ENCODE measurements around the gene CAPZA1. TPM values are rescaled to one million over a fixed set of nuclear protein-coding genes. Genes with fewer than 3 reads are reported as not detected.
A peak's percentile ranks its signal among the peaks of the same experiment; 100 is the strongest.

CAPZA1 gene
- total and polyA plus RNA-seq, 4 donors, result 28.6 to 74.8 (median 48.9) TPM

DNA sequence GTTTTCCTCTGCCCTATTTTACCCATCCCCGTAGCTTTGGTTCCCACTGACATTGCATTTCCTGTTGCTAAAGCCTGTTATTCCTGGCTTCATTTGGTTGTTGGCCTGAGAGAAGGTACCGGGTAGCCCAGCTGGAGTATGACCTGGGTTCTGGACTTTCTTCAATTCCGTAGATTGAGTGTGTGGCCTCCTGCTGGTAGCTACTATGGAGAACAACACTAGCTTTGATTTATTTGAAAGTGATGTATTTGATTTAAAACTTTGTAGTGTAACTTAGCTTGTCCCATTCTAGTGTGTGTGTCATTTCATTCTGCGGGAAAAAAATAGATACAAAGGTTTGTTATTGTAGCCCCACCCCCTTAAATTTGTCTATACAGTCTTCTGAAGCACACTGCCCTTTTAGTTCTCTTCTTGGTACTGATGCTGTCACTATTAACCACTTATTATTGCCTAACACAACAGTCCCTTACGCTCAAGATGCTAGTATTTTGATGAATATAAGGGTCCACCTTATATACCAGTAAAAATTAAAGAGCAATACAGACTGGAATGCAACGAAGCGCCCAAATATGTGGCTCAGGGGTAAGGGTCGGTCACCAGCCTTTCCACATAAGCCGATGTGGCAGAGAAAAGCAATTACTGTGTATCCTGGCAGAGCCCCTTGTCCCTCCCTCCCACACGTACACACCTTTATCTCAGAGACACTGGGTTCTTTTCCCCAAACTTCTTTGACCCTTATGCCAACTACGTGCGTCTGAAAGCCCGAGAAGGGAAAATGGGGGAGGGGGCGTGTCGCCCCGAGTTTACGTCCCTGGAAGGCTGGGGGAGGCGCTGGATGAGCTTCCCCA lies 54.2 kb downstream of the CAPZA1 start:
- peak overlapping the region; percentile 89 to 96 for H3K27ac ChIP-seq (ENCODE audit: low read depth in 1 of 2, low read length in 2 of 2)
- H3K36me3 ChIP-seq (ENCODE audit: control insufficient read depth in 4 of 4, insufficient read depth in 3 of 4, low read depth in 1 of 4, low read length in 3 of 4), result peaks cover 3 to 19% (median 15%) of the 10 kb centered on the region in 4 donors
- TF ChIP-seq EGR1 (IDR thresholded peaks at IDR 0.05; ENCODE audit: low read depth in 2 of 2) (no peak), RAD21 (IDR thresholded peaks at IDR 0.05) (peak; percentile 62 to 77), JUND (IDR thresholded peaks at IDR 0.05) (peak in 1 of 2 donors; percentile 6), FOXA2 (IDR thresholded peaks at IDR 0.05) (no peak), MAX (IDR thresholded peaks at IDR 0.05) (no peak), FOXA1 (IDR thresholded peaks at IDR 0.05) (no peak), SP1 (IDR thresholded peaks at IDR 0.05) (peak; percentile 23), TAF1 (conservative IDR thresholded peaks at IDR 0.05) (no peak), RXRA (IDR thresholded peaks at IDR 0.05) (peak in 1 of 2 donors; percentile 38), YY1 (IDR thresholded peaks at IDR 0.05) (no peak), ZBTB33 (IDR thresholded peaks at IDR 0.05) (no peak), HNF4A (conservative IDR thresholded peaks at IDR 0.05) (peak; percentile 63 to 84), HNF4G (IDR thresholded peaks at IDR 0.05) (peak; percentile 31)
- TF ChIP-seq, protein P1, sequence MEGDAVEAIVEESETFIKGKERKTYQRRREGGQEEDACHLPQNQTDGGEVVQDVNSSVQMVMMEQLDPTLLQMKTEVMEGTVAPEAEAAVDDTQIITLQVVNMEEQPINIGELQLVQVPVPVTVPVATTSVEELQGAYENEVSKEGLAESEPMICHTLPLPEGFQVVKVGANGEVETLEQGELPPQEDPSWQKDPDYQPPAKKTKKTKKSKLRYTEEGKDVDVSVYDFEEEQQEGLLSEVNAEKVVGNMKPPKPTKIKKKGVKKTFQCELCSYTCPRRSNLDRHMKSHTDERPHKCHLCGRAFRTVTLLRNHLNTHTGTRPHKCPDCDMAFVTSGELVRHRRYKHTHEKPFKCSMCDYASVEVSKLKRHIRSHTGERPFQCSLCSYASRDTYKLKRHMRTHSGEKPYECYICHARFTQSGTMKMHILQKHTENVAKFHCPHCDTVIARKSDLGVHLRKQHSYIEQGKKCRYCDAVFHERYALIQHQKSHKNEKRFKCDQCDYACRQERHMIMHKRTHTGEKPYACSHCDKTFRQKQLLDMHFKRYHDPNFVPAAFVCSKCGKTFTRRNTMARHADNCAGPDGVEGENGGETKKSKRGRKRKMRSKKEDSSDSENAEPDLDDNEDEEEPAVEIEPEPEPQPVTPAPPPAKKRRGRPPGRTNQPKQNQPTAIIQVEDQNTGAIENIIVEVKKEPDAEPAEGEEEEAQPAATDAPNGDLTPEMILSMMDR (IDR thresholded peaks at IDR 0.05; ENCODE audit: low read depth, low read length, missing input control), result peak; percentile 51
- TF ChIP-seq, protein P2, sequence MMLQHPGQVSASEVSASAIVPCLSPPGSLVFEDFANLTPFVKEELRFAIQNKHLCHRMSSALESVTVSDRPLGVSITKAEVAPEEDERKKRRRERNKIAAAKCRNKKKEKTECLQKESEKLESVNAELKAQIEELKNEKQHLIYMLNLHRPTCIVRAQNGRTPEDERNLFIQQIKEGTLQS (IDR thresholded peaks at IDR 0.05), result no peak
- peak overlapping the region; percentile 79 to 82 for H3K9ac ChIP-seq (ENCODE audit: low read depth in 1 of 2, low read length in 2 of 2)
- 3% methylated on average over 18 of the region's 18 CpGs for WGBS
- no peak for DNase-seq (ENCODE audit: low spot score)
- peak overlapping the region; percentile 71 to 98 (median 94) for H3K4me3 ChIP-seq (ENCODE audit: low read depth in 1 of 3, low read length in 3 of 3)
- H3K9me3 ChIP-seq (ENCODE audit: control insufficient read depth in 4 of 4, low read length in 3 of 4), result no peaks in the 10 kb centered on the region
- H3K27me3 ChIP-seq (ENCODE audit: control insufficient read depth in 4 of 4, insufficient read depth in 4 of 4, low read length in 3 of 4), result no peaks in the 10 kb centered on the region
- H3K4me1 ChIP-seq (ENCODE audit: control insufficient read depth in 4 of 4, insufficient read depth in 4 of 4, low read length in 3 of 4), result peaks cover 0 to 26% (median 21%) of the 10 kb centered on the region in 4 donors

DNA sequence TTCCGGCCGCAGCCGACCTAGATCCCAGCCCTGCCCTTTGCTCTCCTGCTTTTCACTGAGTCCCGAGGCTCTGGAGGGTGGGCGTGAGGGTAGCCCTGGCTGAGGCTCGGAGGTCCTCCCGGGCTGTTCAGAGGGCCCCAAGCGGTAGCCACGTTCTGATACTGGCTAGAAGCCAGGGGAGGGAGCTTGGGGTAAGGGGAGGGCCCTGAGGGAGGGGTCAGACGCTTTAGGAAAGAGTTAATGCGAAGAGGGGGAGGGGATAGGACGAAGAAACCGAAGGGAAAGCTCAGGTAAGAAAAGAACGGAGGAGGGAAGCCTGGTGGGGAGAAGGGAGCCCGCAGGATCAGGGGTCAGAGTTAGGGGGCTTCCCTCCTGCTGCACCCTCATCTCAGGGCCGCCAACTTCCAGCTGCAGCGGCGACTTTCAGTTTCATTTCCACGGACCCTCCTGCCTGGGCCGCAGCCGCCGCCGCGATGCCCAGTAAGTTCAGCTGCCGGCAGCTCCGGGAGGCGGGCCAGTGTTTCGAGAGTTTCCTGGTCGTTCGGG lies 54.9 kb downstream of the CAPZA1 start, which contains the start of gene MOV10:
Gene MOV10, plus strand, starts transcription at position 220 of the 546 bp plus-strand sequence. Its CDS starts 254 bp downstream, at position 474.
- H3K4me1 ChIP-seq (ENCODE audit: control insufficient read depth in 4 of 4, insufficient read depth in 4 of 4, low read length in 3 of 4), result peaks cover 0 to 26% (median 21%) of the 10 kb centered on the region in 4 donors
- WGBS, result under 1% methylated on average over 30 of the region's 30 CpGs
- TF ChIP-seq, protein P2 (IDR thresholded peaks at IDR 0.05), result no peak
- TF ChIP-seq REST (IDR thresholded peaks at IDR 0.05) (no peak), YY1 (IDR thresholded peaks at IDR 0.05) (no peak), ZBTB33 (IDR thresholded peaks at IDR 0.05) (no peak), EGR1 (IDR thresholded peaks at IDR 0.05; ENCODE audit: low read depth in 2 of 2) (no peak), FOXA1 (IDR thresholded peaks at IDR 0.05) (no peak), RAD21 (IDR thresholded peaks at IDR 0.05) (no peak)
- TF ChIP-seq, protein P1 (IDR thresholded peaks at IDR 0.05; ENCODE audit: low read depth, low read length, missing input control), result no peak

More for the DNA sequence above, 54.9 kb downstream of the CAPZA1 start, which contains the start of gene MOV10:
- Histone ChIP-seq H3K27me3 (ENCODE audit: control insufficient read depth in 4 of 4, insufficient read depth in 4 of 4, low read length in 3 of 4) (no peaks in the 10 kb centered on the region), H3K4me3 (ENCODE audit: low read depth in 1 of 3, low read length in 3 of 3) (peak within 1 kb of the TSS; percentile 71 to 98 (median 94)), H3K27ac (ENCODE audit: low read depth in 1 of 2, low read length in 2 of 2) (peak within 1 kb of the TSS; percentile 89 to 96), H3K9ac (ENCODE audit: low read depth in 1 of 2, low read length in 2 of 2) (peak within 1 kb of the TSS; percentile 79 to 82), H3K9me3 (ENCODE audit: control insufficient read depth in 4 of 4, low read length in 3 of 4) (no peaks in the 10 kb centered on the region), H3K36me3 (ENCODE audit: control insufficient read depth in 4 of 4, insufficient read depth in 3 of 4, low read depth in 1 of 4, low read length in 3 of 4) (peaks cover 3 to 14% (median 11%) of the 10 kb centered on the region in 4 donors)
- DNase-seq (ENCODE audit: low spot score), result peak; percentile 70
